Fibroblast of pulmonary artery (primary cell): ENCODE results near the gene KATNA1.

Experiments
- DNase-seq: peaks from one replicate; pipeline ENCODE4 v3.0.0-alpha.2; 2010; ENCODE audit warnings: low read depth
- H3K4me3 ChIP-seq: replicated peaks from 2 replicates; pipeline ENCODE4 v1.5.1; 2011; ENCODE audit warnings: low read depth, mild to moderate bottlenecking, control low read depth, low read length, moderate library complexity
- CTCF ChIP-seq: IDR thresholded peaks from 2 replicates; pipeline ENCODE4 v1.5.1; 2011; ENCODE audit warnings: mild to moderate bottlenecking, control low read depth, low read length, inconsistent platforms; ENCODE audit errors: missing control alignments

KATNA1 gene

GRCh38 chr6:149581349-149581748 lies 67.2 kb downstream of the KATNA1 start:
- no peak for TF ChIP-seq CTCF
- no peak overlapping the region for H3K4me3 ChIP-seq
- no peak for DNase-seq

GRCh38 chr6:149580880-149581279 lies 67.6 kb downstream of the KATNA1 start:
- no peak for TF ChIP-seq CTCF
- DNase-seq = no peak
- no peak overlapping the region for H3K4me3 ChIP-seq

- DNase-seq = no peak
- no peak for TF ChIP-seq CTCF
- H3K4me3 ChIP-seq = no peak overlapping the region
Measured at GRCh38 chr6:149567945-149568585, 80.4 kb downstream of the KATNA1 start.

- no peak for TF ChIP-seq CTCF
- peak overlapping the region; percentile 88 for H3K4me3 ChIP-seq
- DNase-seq = no peak
Measured at GRCh38 chr6:149567194-149567586, 81.3 kb downstream of the KATNA1 start.

- peak; percentile 36 for DNase-seq
- no peak for TF ChIP-seq CTCF
Measured at GRCh38 chr6:149566410-149567193, 81.9 kb downstream of the KATNA1 start.

GRCh38 chr6:149565527-149566409 lies 82.7 kb downstream of the KATNA1 start, which contains the start of gene GINM1:
Gene GINM1 (plus strand): TSS chr6:149566375. CDS start chr6:149566415, 40 bp downstream.
- TF ChIP-seq CTCF = peak; percentile 67
- DNase-seq = peak; percentile 96
- peak within 1 kb of the TSS; percentile 88 for H3K4me3 ChIP-seq

More at GRCh38 chr6:149566410-149567193, 81.9 kb downstream of the KATNA1 start:
- H3K4me3 ChIP-seq = peak overlapping the region; percentile 88
